OCI-LY7 (cell line): ENCODE measurements around the gene UBFD1. TPM values are rescaled to one million over a fixed set of nuclear protein-coding genes. Genes with fewer than 3 reads are reported as not detected.

Experiments
- BruUV-seq: library from RNA; stranded (reverse); fragments of 400-500 nt; replicated peaks from 2 replicates; lab custom pipeline; 2021; lab: Mats Ljungman, UMichigan
- CTCF ChIA-PET: fragments of 300-600 bp; sonication (Branson Sonifier 250); formaldehyde crosslinking; loops from one replicate; lab custom pipeline; 2022; ENCODE audit warnings: antibody characterized with exemption; ENCODE audit not compliant: unreplicated experiment; lab: Charles Lee
- POLR2A ChIA-PET: fragments of 300-600 bp; sonication (Branson Sonifier 250); formaldehyde crosslinking; loops from one replicate; lab custom pipeline; 2022; ENCODE audit warnings: antibody characterized with exemption; lab: Charles Lee
- DNase-seq: peaks from one replicate; pipeline ENCODE4 v3.0.0-alpha.2; 2015; ENCODE audit warnings: low spot score
- H2AFZ ChIP-seq: fragments of 200-600 bp; sonication (generic), shearing (Covaris generic); 2 replicates; pipeline ENCODE4 v1.6.1; 2014; ENCODE audit warnings: mild to moderate bottlenecking, antibody characterized with exemption, low read length, moderate library complexity
- H3K27ac ChIP-seq: fragments of 200-600 bp; sonication (generic); 2 replicates; pipeline ENCODE4 v1.5.1; 2014; ENCODE audit warnings: mixed run types, low read depth, mild to moderate bottlenecking, moderate library complexity, low read length, inconsistent platforms; ENCODE audit not compliant: poor library complexity, severe bottlenecking
- H3K36me3 ChIP-seq: fragments of 200-600 bp; sonication (generic); 2 replicates; pipeline ENCODE4 v1.6.1; 2014; ENCODE audit warnings: mild to moderate bottlenecking, antibody characterized with exemption, low read length, moderate library complexity, mixed read lengths; ENCODE audit not compliant: insufficient read depth
- H3K4me1 ChIP-seq: fragments of 200-600 bp; sonication (generic); 2 replicates; pipeline ENCODE4 v1.5.1; 2014; ENCODE audit warnings: mild to moderate bottlenecking, low read length; ENCODE audit not compliant: insufficient read depth, poor library complexity, severe bottlenecking
- H3K4me2 ChIP-seq: fragments of 200-600 bp; sonication (generic); 2 replicates; pipeline ENCODE4 v1.6.1; 2014; ENCODE audit warnings: mild to moderate bottlenecking, low read length
- H3K4me3 ChIP-seq: fragments of 200-600 bp; sonication (generic); 2 replicates; pipeline ENCODE4 v1.5.1; 2014; ENCODE audit warnings: mild to moderate bottlenecking, low read depth, low read length; ENCODE audit not compliant: poor library complexity, severe bottlenecking
- H3K79me2 ChIP-seq: fragments of 200-600 bp; sonication (generic); 2 replicates; pipeline ENCODE4 v1.6.1; 2016; ENCODE audit warnings: low read depth, mild to moderate bottlenecking, low read length, moderate library complexity, mixed read lengths; ENCODE audit not compliant: insufficient read depth
- H3K9me2 ChIP-seq: fragments of 200-600 bp; sonication (generic); 2 replicates; pipeline ENCODE4 v1.6.1; 2016; ENCODE audit warnings: mild to moderate bottlenecking, low read length, mixed read lengths; ENCODE audit not compliant: insufficient read depth
- H3K9me3 ChIP-seq: fragments of 200-600 bp; sonication (generic); 2 replicates; pipeline ENCODE4 v1.6.1; 2014; ENCODE audit warnings: mild to moderate bottlenecking, mixed run types, low read length, mixed read lengths
- H4K20me1 ChIP-seq: fragments of 200-600 bp; sonication (generic); 2 replicates; pipeline ENCODE4 v1.6.1; 2014; ENCODE audit warnings: mild to moderate bottlenecking, antibody characterized with exemption, low read length, moderate library complexity, mixed read lengths; ENCODE audit not compliant: insufficient read depth
- EZH2phosphoT487 ChIP-seq: fragments of 200-600 bp; sonication (generic); IDR thresholded peaks from 2 replicates; pipeline ENCODE4 v1.6.1; 2018; ENCODE audit warnings: low read depth, borderline replicate concordance, mild to moderate bottlenecking, mixed run types, antibody characterized with exemption, low read length, moderate library complexity, mixed read lengths
- intact Hi-C: fragments of 100-400 bp; cut with micrococcal nuclease; formaldehyde crosslinking; loops from one replicate; pipeline ENCODE4 v1.10.0; 2022; ENCODE audit not compliant: unreplicated experiment
- total RNA-seq, 2 experiments: library from RNA; depleted of rRNA in 1 of 2; stranded (reverse); fragments of >200 nt in 1 of 2; shearing (Covaris generic) in 1 of 2; gene quantifications; 2 replicates each; pipeline ENCODE4 v1.2.3, GENCODE V29; 2014 to 2022
- TF ChIP-seq, protein P1 (sequence below): fragments of 200-600 bp; sonication (generic); conservative IDR thresholded peaks from 2 replicates; pipeline ENCODE4 v1.5.1; 2014; ENCODE audit warnings: mild to moderate bottlenecking, antibody characterized with exemption, low read length, moderate library complexity, mixed read lengths

Gene UBFD1
- total RNA-seq, 2 experiments from 2014 or later, result 42.4 to 67.1 TPM

DNA sequence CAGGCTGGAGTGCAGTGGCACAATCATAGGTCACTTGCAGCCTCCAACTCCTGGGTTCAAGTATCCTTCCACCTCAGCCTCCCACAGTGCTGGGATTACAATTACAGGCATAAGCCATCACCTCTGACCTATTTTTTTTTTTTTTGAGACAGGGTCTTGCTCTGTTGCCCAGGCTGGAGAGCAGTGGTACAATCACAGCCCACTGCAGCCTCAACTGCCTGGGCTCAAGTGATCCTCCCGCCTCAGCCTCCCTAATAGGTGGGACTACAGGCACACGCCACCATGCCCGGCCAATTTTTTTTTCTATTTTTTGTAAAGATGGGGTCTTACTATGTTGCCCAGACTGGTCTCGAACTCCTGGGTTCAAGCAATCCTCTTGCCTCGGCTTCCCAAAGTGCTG lies 41.6 kb upstream of the UBFD1 start:
- DNase-seq, result no peak
- no TSS peak for BruUV-seq
- POLR2A ChIA-PET, result interaction anchor here (0.5 to 4.6 kb wide), 4 partner anchors 9 to 19 kb away, joined by 3 to 31 read pairs (median 4); no protein-coding TSS in a partner anchor
- TF ChIP-seq, protein P1, sequence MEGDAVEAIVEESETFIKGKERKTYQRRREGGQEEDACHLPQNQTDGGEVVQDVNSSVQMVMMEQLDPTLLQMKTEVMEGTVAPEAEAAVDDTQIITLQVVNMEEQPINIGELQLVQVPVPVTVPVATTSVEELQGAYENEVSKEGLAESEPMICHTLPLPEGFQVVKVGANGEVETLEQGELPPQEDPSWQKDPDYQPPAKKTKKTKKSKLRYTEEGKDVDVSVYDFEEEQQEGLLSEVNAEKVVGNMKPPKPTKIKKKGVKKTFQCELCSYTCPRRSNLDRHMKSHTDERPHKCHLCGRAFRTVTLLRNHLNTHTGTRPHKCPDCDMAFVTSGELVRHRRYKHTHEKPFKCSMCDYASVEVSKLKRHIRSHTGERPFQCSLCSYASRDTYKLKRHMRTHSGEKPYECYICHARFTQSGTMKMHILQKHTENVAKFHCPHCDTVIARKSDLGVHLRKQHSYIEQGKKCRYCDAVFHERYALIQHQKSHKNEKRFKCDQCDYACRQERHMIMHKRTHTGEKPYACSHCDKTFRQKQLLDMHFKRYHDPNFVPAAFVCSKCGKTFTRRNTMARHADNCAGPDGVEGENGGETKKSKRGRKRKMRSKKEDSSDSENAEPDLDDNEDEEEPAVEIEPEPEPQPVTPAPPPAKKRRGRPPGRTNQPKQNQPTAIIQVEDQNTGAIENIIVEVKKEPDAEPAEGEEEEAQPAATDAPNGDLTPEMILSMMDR, result no peak
- no peak for TF ChIP-seq EZH2phosphoT487
- Histone ChIP-seq H3K9me2 (no peaks in the 10 kb centered on the region), H3K79me2 (no peaks in the 10 kb centered on the region; the same call in 1 of the 2 replicates), H3K4me2 (peak overlapping the region; percentile 68), H2AFZ (no peak overlapping the region), H3K9me3 (peaks cover 13% of the 10 kb centered on the region; the same call in 1 of the 2 replicates), H3K27ac (peak overlapping the region; percentile 100), H3K4me3 (peak overlapping the region; percentile 39), H3K36me3 (peaks cover 23% of the 10 kb centered on the region), H4K20me1 (no peaks in the 10 kb centered on the region), H3K4me1 (peaks cover 97% of the 10 kb centered on the region)
- CTCF ChIA-PET, result interaction anchor here (0.9 kb wide), 1 partner anchor 81 kb away, joined by 3 read pairs; no protein-coding TSS in a partner anchor
- intact Hi-C loops, result loop anchor here (10.0 kb wide), 1 partner anchor 349 kb away; no protein-coding TSS in a partner anchor

DNA sequence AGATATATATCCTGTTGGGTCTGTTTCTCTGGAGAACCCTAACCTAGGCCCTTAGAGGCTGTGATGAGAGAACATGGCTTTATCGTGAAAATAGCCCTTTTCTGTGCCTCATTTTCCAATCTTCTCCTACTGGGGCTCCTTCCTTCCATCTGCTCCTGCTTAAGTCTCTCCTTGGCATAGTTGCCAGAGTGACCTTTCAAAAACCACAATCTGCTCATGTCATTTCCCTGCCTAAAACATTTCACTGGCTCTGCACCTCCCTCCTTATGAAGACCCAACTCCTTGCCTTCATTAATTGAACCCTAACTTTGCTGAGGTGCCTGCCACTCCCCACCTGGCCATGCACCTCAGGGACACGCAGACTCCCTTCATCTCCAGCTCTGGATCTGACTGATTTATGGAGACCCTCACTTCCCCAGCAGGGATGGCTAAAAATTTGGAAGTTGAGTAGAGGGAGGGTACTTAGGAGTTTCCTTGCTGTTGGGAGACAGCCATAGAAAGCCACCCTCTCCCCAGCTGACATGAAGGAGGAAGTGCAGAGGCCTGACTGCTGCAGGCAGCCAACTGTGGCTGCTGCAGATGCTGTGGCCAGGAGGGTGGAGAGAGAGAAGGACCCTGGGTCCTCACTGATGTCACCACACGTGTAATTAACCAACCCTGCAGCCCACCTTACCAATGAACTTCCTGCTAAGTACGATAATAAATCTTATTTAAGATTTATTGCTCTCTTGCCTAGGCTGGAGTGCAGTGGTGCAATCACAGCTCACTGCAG lies 41.0 kb upstream of the UBFD1 start:
- peak; percentile 95 for DNase-seq
- Histone ChIP-seq H3K36me3 (peaks cover 29% of the 10 kb centered on the region), H4K20me1 (no peaks in the 10 kb centered on the region), H3K9me3 (peaks cover 13% of the 10 kb centered on the region; the same call in 1 of the 2 replicates), H2AFZ (no peak overlapping the region), H3K79me2 (no peaks in the 10 kb centered on the region; the same call in 1 of the 2 replicates), H3K4me2 (peak overlapping the region; percentile 68), H3K4me3 (peak overlapping the region; percentile 39), H3K27ac (peak overlapping the region; percentile 100), H3K4me1 (peaks cover 97% of the 10 kb centered on the region), H3K9me2 (no peaks in the 10 kb centered on the region)
- intact Hi-C loops, result loop anchor here (10.0 kb wide), 1 partner anchor 348 kb away; no protein-coding TSS in a partner anchor
- no TSS peak for BruUV-seq
- no peak for TF ChIP-seq EZH2phosphoT487
- TF ChIP-seq, protein P1, result no peak
- POLR2A ChIA-PET, result interaction anchor here (1.2 to 4.6 kb wide), 2 partner anchors 10 to 38 kb away, joined by 3 to 31 read pairs; no protein-coding TSS in a partner anchor
- CTCF ChIA-PET, result interaction anchor here (0.9 kb wide), 1 partner anchor 80 kb away, joined by 3 read pairs; no protein-coding TSS in a partner anchor
